Esophagus muscularis mucosa (tissue), 4 donors: ENCODE measurements around the gene FAM13A.

ENCODE experiments used
- EP300 ChIP-seq: sonication (generic); formaldehyde crosslinking; IDR thresholded peaks from one replicate; pipeline ENCODE4 v1.6.1; 2017; ENCODE audit warnings: antibody characterized with exemption
- POLR2A ChIP-seq: fragments of 450-650 bp; IDR thresholded peaks from one replicate; pipeline ENCODE4 v1.6.1; 2017; ENCODE audit warnings: antibody characterized with exemption, moderate library complexity, mild to moderate bottlenecking, low read depth
- POLR2AphosphoS5 ChIP-seq, 2 donors: sonication (generic); formaldehyde crosslinking; IDR thresholded peaks; one replicate each; pipeline ENCODE4 v1.6.1; 2017; ENCODE audit warnings: antibody characterized with exemption in 2 of 2
- TF ChIP-seq, protein P1 (sequence below), 3 experiments: fragments of 200-600 bp in 2 of 3; fragments of 450-650 bp in 1 of 3; sonication (generic) in 2 of 3; IDR thresholded peaks; one replicate each; pipeline ENCODE4 v1.5.1; 2017 to 2019; ENCODE audit warnings: antibody characterized with exemption in 3 of 3, mild to moderate bottlenecking in 2 of 3, moderate library complexity in 1 of 3

DNA sequence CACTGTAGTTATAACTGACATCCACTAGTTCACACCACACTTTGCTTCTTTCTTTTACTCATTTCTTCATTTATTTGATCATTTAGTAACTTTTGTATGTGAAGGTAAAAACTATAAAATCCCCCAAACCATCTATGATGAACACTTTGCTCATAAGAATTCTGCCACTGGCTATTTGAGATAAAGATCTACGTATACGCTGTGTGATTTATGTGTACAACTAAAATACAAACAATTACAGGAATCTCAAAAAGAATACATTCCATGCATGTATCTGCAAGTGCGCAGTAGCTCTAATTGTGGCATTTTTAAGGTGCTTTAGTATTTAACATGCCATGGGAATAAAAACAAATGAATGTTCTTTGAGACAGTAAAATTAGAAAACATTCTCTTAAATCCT, 202.5 kb downstream of the FAM13A start:
- no peak for TF ChIP-seq EP300
- TF ChIP-seq, protein P1, sequence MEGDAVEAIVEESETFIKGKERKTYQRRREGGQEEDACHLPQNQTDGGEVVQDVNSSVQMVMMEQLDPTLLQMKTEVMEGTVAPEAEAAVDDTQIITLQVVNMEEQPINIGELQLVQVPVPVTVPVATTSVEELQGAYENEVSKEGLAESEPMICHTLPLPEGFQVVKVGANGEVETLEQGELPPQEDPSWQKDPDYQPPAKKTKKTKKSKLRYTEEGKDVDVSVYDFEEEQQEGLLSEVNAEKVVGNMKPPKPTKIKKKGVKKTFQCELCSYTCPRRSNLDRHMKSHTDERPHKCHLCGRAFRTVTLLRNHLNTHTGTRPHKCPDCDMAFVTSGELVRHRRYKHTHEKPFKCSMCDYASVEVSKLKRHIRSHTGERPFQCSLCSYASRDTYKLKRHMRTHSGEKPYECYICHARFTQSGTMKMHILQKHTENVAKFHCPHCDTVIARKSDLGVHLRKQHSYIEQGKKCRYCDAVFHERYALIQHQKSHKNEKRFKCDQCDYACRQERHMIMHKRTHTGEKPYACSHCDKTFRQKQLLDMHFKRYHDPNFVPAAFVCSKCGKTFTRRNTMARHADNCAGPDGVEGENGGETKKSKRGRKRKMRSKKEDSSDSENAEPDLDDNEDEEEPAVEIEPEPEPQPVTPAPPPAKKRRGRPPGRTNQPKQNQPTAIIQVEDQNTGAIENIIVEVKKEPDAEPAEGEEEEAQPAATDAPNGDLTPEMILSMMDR (IDR thresholded peaks at IDR 0.05) = no peak
- TF ChIP-seq POLR2AphosphoS5 (IDR thresholded peaks at IDR 0.05) = no peak
- no peak for TF ChIP-seq POLR2A
